Measurements from ENCODE around the gene ARL3. TPM values are rescaled to one million over a fixed set of nuclear protein-coding genes. Genes with fewer than 3 reads are reported as not detected.
"Not testable (repeated sequence)": the region's sequence is repeated elsewhere in the genome, so short reads cannot be mapped to it uniquely, and the experiment has no call there.

ARL3 gene
- total RNA-seq, 1 donor: 6.0 TPM

DNA sequence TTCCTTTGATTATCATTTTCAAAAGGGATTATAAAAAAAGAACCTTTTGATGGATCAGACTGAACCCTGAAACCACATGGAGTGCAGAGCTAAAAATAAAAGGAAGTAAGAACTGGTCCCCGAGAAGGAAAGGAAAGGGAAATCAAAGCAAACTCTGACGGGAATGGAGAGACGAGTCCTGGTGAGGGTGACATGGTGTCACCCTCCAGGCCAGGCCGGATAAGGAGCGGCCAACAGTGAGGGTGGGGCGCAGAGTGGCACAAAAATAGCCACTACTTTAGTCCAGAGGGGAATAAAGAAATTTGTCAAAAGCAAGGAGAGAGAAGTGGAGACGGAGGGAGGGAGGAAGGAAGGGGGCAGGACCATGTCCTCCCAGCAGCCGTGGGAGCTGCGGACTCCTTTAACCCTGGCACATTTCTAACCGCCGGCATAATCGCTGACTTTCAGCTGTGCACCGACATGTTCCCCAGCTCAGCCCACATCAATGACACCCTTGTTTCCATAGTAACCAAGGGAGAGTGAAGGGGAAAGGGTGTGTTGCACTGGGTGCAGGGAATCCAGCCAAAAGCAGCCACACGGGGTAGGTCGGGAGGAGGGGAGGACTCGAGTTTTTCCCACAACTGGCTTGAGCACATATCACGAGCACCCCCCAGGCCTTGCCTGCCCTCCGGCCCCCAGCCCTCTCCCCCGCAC, 40.2 kb downstream of the ARL3 start:
- peak; percentile 90 for DNase-seq (ENCODE audit: low read depth)
- H3K4me3 ChIP-seq (ENCODE audit: low read depth, low read length): peak overlapping the region; percentile 28
- TF ChIP-seq, protein P1, sequence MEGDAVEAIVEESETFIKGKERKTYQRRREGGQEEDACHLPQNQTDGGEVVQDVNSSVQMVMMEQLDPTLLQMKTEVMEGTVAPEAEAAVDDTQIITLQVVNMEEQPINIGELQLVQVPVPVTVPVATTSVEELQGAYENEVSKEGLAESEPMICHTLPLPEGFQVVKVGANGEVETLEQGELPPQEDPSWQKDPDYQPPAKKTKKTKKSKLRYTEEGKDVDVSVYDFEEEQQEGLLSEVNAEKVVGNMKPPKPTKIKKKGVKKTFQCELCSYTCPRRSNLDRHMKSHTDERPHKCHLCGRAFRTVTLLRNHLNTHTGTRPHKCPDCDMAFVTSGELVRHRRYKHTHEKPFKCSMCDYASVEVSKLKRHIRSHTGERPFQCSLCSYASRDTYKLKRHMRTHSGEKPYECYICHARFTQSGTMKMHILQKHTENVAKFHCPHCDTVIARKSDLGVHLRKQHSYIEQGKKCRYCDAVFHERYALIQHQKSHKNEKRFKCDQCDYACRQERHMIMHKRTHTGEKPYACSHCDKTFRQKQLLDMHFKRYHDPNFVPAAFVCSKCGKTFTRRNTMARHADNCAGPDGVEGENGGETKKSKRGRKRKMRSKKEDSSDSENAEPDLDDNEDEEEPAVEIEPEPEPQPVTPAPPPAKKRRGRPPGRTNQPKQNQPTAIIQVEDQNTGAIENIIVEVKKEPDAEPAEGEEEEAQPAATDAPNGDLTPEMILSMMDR (IDR thresholded peaks at IDR 0.05; ENCODE audit: insufficient read depth, low read depth, low read length): no peak

DNA sequence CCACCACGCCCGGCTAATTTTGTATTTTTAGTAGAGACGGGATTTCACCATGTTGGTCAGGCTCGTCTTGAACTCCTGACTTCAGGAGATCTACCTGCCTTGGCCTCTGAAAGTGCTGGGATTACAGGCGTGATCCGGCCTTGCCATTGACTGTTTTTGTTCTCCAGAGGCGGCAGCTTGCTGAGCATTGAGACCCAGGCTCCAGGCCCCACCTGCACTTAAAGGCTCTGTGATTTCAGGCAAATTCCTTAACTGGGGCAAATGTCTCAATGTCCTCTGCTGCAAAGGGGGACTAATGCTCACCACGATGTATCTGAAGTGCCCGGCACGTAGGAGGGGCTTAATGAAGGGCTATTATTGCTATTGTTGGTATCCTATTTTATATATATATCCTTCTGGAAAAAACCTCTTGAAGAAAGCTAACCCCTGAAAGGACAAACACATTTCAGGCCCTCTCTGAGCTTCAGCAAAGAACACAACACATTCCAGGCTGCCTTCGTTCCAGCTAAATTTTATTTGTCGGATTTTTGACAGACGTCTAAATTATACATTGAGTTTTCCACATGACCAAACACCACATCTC, 40.9 kb downstream of the ARL3 start:
- DNase-seq (ENCODE audit: low read depth): no peak

DNA sequence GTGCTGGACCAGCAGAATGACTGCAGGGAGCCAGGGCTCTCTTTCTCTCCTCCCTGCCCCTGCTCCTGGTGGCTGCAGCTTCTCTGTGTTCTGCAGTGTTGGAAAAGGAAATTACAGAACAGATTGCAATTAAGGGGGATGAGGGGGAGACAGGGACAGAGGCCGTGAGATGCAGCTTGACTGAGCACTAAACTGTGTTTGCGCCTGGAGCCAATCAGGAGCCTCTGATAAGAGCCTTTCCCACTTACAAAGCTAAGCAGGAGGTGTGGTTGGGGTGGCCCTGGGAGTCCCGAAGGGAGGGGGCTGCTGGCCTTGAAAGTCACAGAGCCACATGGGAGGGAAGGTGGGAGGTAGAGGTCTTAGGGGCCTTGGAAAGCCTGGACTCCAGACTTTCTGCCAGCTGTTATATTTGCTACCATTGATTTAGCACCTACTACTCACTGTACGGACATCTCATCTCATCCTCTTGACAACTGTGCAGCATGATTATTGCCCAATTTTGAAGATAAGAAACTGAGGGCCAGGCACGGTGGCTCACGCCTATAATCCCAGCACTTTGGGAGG, 43.2 kb downstream of the ARL3 start:
- H3K4me3 ChIP-seq (ENCODE audit: low read depth, low read length): no peak overlapping the region
- DNase-seq (ENCODE audit: low read depth): peak; percentile 54
- TF ChIP-seq, protein P1 (IDR thresholded peaks at IDR 0.05; ENCODE audit: insufficient read depth, low read depth, low read length): no peak

More for the DNA sequence above, 40.9 kb downstream of the ARL3 start:
- H3K4me3 ChIP-seq (ENCODE audit: low read depth, low read length): no peak overlapping the region
- TF ChIP-seq, protein P1 (IDR thresholded peaks at IDR 0.05; ENCODE audit: insufficient read depth, low read depth, low read length): no peak

DNA sequence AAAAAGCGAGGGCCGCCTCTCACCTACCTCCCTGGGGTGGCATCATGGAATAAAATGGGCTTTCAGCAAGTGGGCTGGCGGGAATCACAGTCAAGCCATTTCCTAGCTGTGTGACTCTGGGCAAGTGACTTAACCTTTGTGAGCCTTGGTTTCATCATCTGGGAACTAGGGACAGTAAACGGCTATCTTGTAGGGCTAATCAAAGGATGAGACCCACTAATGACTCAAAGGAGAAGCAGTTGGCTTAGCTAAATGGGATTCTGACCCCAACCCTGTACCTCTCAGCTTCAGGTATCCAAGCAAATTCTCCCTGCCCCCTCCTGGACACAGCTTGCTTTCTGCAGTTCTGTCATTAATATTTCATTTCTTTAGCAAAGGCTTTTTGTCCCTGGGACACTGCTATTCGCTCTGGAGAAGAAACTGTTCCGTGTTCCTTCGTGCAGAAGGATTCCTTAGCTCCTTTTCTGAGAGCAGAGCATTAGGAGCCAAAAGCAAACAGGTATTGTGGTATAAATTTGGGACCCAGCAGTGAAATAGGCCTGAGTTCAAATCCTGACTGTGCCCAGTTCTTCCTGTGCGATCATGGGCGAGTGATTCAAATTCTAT, 44.0 kb downstream of the ARL3 start:
- no peak for DNase-seq (ENCODE audit: low read depth)
- TF ChIP-seq, protein P1 (IDR thresholded peaks at IDR 0.05; ENCODE audit: insufficient read depth, low read depth, low read length): no peak
- no peak overlapping the region for H3K4me3 ChIP-seq (ENCODE audit: low read depth, low read length)

DNA sequence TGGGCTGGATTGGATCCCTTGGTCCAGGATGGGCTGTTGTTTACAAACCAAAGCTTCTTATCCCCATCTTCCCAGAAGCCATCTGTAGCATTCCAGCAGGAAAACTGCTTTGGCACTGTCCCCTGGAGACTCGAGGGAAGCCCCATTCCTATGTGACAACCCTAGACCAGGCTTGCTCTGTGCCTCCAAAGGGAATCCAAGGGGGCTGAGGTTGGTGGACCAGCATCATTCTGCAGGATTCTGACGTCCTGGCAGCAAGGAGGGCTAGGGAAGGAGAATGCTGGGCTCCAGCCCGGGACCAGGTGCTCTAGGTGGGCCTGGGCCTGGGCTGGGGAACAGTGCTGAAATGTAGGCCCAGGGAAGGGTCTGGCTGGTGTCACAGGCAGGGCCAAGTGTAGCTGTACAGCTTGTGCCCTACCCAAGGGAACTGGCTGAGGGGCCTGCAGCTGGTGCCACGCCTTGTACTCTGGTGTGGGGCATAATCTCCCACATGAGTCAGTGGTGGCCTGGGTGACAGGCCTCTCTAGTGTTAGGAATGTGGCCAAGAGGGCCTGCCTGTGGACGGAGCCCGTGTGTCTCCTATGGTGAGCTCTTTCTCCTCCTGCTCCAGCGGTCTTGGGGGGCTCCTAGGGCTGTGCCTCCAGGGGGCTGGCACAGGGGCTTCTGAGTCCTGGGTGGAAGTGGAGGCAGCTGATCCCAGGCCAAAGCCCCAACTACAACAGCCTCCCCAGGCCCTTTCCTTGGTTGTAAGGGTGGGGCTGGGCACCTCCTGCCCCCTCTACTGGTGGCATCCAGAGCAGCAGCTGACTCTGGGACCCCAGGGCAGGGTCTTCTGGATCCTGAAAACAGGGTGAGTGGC, 44.8 kb downstream of the ARL3 start:
- DNase-seq (ENCODE audit: low read depth): peak; percentile 59
- TF ChIP-seq, protein P1 (IDR thresholded peaks at IDR 0.05; ENCODE audit: insufficient read depth, low read depth, low read length): peak; percentile 50
- H3K4me3 ChIP-seq (ENCODE audit: low read depth, low read length): no peak overlapping the region

DNA sequence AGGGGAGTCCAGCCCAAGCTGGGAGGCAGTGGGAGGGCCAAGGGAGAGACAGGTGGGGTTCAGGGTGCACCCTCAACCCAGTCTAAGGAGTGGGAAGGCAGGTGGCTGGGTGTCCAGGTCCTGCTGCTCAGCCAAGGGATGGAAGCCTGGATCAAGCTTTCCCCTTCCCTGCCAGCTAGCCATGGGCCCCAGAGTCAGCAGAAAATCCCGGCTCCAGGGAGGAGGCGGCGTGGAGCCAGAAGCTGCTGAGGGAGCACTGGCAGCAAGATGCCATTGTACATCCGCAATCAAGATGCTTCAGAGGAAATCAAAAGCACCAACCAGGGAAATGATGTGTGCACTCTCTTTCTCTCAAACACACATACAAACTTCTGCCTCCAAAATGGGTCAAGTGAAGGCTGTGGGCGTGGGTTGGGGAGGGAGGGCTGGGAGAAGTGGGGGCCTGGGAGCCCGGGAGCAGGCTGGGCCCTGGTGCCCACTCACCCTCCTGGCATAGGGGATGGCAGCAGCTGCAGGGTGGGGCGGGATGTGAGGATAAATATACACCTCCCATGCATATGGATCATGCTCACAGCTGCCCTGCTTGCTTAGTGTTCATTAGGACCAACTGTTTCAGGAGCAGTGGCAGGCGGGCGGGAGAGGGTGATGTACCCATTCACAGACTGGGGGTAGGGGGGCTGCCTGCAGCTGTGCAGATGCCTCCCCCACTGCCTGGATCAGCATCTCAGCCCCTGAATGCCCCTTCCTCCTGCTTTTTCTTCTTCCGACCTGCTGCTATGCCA, 45.7 kb downstream of the ARL3 start:
- TF ChIP-seq, protein P1 (IDR thresholded peaks at IDR 0.05; ENCODE audit: insufficient read depth, low read depth, low read length): no peak
- DNase-seq (ENCODE audit: low read depth): no peak
- H3K4me3 ChIP-seq (ENCODE audit: low read depth, low read length): no peak overlapping the region

DNA sequence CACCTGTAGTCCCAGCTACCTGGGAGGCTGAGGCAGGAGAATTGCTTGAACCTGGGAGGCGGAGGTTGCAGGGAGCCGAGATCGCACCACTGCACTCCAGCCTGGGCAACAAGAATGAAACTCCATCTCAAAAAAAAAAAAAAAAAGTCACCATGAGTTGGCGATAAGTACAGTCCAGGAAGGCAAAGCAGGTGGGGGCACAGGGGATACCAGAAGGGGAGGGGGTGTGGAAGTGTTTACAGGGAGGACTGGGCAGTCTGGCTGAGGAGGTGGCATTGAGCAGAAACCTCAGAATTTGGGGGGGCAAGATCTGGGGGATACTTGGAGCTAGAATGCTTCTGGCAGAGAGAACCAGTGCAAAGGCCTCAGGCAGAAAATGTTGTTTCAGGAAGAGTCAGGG, 46.8 kb downstream of the ARL3 start:
- DNase-seq (ENCODE audit: low read depth); H3K4me3 ChIP-seq (ENCODE audit: low read depth, low read length): not testable (repeated sequence)
